Measurements from ENCODE around the gene PDE6D.
A peak's percentile ranks its signal among the peaks of the same experiment; 100 is the strongest.

The PDE6D gene

DNA sequence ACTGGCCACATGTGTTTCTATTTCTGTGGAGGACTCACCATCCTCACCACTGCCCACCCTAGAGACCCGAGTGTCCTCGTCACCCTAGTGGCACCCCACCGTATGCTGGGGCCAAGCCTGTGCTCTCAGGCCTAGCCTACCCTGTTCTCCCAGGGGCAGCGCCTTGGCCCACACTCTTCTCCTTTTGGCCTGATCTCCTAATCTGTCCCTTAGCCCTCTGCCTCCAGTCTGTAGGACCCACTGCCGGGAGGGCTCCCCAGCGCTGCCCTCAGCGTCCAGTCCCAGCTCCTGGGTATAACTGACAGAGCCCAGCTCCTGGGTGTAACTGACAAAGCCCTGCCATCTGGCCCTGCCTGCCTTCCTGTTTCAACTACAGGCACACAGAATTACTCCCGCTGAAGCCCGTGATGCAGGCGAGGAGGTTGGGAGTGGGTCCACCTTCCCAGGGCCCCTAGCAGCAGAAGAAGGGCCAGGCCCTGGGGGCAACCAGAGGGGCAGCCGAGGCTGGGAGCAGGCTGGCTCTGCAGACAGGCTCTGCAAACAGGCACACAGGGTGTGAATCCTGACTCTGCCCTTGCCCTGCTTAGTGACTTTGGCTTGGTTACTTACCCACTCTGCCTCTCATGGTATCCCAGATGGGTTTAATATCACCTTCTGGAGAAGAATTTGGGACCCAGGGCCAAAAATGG is 98.3 kb downstream of the PDE6D start:
- peak; percentile 37 for DNase-seq
